Testis (tissue), 3 donors: ENCODE measurements around the gene PLXDC2. TPM values are rescaled to one million over a fixed set of nuclear protein-coding genes. Genes with fewer than 3 reads are reported as not detected.

Experiments used
- DNase-seq: peaks from one replicate; pipeline ENCODE4 v3.0.0-alpha.2; 2019
- H3K27ac ChIP-seq, 2 donors: fragments of 200-600 bp; sonication (generic); one replicate each; pipeline ENCODE4 v1.5.1; 2019
- H3K27me3 ChIP-seq: fragments of 200-600 bp; sonication (generic); one replicate; pipeline ENCODE4 v1.5.1; 2019
- H3K36me3 ChIP-seq: fragments of 200-600 bp; sonication (generic); one replicate; pipeline ENCODE4 v1.5.1; 2017; ENCODE audit warnings: low read depth; ENCODE audit errors: missing control alignments
- H3K4me1 ChIP-seq: fragments of 200-600 bp; sonication (generic); one replicate; pipeline ENCODE4 v1.5.1; 2019
- H3K4me3 ChIP-seq, 2 donors: fragments of 200-600 bp; sonication (generic); one replicate each; pipeline ENCODE4 v1.5.1; 2017 to 2019
- H3K9me3 ChIP-seq: fragments of 200-600 bp; sonication (generic); one replicate; pipeline ENCODE4 v1.5.1; 2017
- POLR2A ChIP-seq: fragments of 450-650 bp; IDR thresholded peaks from one replicate; pipeline ENCODE4 v1.6.1; 2017; ENCODE audit warnings: antibody characterized with exemption, mild to moderate bottlenecking, moderate library complexity
- WGBS, 2 donors: methylation state at CpG; one replicate each; pipeline ENCODE4 v1.1.5; 2018; 5-methylcytosine and 5-hydroxymethylcytosine counted together
- intact Hi-C: fragments of 100-400 bp; cut with DNase I; formaldehyde crosslinking; loops from one replicate; pipeline ENCODE4 v1.15.1; 2023; ENCODE audit warnings: low total_unique reads
- polyA plus RNA-seq: library from polyadenylated mRNA; stranded (reverse); fragments of 350-450 nt; fragmentation: Illumina TruSeq; extraction: RNeasy Lipid Tissue Mini Kit (QIAGEN cat#74804); gene quantifications from one replicate; pipeline ENCODE4 v1.2.3, GENCODE V29; 2014; ENCODE audit warnings: low read depth, low replicate concordance; ENCODE audit not compliant: insufficient read depth
- total RNA-seq, 2 donors: library from RNA; depleted of rRNA; stranded (reverse); fragments of >200 nt; gene quantifications; one replicate each; pipeline ENCODE4 v1.2.3, GENCODE V29; 2016
- TF ChIP-seq, protein P1 (sequence below), 3 experiments: fragments of 450-650 bp in 2 of 3; fragments of 200-600 bp in 1 of 3; sonication (generic) in 1 of 3; IDR thresholded peaks; one replicate each; pipeline ENCODE4 v1.5.1; 2016 to 2019; ENCODE audit warnings: antibody characterized with exemption in 3 of 3, mild to moderate bottlenecking in 2 of 3, moderate library complexity in 1 of 3

Gene PLXDC2
- total and polyA plus RNA-seq, 3 donors from 2014 or later: 27.5 to 81.7 (median 53.6) TPM

DNA sequence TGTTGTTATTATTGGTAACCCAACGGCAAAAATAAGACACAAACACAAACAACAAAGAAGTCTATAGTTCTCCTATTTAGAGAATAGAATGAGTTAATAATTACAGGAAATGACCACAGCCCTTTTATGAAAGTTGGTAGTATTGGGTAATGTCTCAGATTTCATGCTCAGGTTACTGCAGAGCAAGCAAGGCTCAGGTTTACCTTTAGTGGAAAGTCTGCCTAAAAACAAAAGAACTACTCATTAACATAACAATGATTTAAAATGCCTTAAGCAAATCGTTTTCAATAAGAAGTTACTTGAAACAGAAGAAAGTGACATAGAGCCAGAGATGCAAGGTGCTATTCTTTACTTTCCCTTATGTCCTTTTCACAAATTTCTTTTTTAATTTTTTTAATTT, 441.2 kb downstream of the PLXDC2 start:
- Histone ChIP-seq H3K9me3 (no peaks in the 10 kb centered on the region), H3K27me3 (no peaks in the 10 kb centered on the region), H3K4me3 (no peak overlapping the region), H3K4me1 (no peaks in the 10 kb centered on the region), H3K36me3 (no peaks in the 10 kb centered on the region), H3K27ac (no peak overlapping the region)
- intact Hi-C loops: no loop called here
- DNase-seq: no peak
- WGBS, 2 donors: 68 to 72% methylated on average over 2 of the region's 2 CpGs
- TF ChIP-seq POLR2A: no peak
- TF ChIP-seq, protein P1, sequence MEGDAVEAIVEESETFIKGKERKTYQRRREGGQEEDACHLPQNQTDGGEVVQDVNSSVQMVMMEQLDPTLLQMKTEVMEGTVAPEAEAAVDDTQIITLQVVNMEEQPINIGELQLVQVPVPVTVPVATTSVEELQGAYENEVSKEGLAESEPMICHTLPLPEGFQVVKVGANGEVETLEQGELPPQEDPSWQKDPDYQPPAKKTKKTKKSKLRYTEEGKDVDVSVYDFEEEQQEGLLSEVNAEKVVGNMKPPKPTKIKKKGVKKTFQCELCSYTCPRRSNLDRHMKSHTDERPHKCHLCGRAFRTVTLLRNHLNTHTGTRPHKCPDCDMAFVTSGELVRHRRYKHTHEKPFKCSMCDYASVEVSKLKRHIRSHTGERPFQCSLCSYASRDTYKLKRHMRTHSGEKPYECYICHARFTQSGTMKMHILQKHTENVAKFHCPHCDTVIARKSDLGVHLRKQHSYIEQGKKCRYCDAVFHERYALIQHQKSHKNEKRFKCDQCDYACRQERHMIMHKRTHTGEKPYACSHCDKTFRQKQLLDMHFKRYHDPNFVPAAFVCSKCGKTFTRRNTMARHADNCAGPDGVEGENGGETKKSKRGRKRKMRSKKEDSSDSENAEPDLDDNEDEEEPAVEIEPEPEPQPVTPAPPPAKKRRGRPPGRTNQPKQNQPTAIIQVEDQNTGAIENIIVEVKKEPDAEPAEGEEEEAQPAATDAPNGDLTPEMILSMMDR (IDR thresholded peaks at IDR 0.05): no peak

DNA sequence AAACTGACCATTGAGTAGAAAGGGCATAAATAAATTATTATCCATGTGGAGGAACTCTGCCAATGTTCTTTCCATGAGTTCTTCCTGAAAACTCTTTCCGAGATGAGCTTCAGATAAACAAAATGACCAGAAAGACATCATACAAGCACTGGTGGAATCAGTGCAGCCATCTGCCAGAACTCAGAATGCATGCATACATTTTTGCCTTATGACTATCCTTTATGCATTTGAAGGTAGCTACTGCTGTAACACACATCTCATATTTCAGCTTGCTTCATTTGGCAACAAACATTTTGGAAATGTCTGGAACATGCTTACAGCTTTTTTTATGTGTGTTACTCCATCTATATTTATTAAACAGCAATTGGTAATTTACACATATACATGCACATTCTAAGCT, 448.9 kb downstream of the PLXDC2 start:
- TF ChIP-seq, protein P1 (IDR thresholded peaks at IDR 0.05): no peak
- TF ChIP-seq POLR2A: no peak
- H3K9me3 ChIP-seq: no peaks in the 10 kb centered on the region
- intact Hi-C loops: no loop called here
- H3K27me3 ChIP-seq: no peaks in the 10 kb centered on the region
- no peaks in the 10 kb centered on the region for H3K4me1 ChIP-seq
- WGBS, 2 donors: 69 to 77% methylated on average over 1 of the region's 1 CpG
- H3K36me3 ChIP-seq: no peaks in the 10 kb centered on the region
- no peak overlapping the region for H3K27ac ChIP-seq
- DNase-seq: no peak
- no peak overlapping the region for H3K4me3 ChIP-seq

DNA sequence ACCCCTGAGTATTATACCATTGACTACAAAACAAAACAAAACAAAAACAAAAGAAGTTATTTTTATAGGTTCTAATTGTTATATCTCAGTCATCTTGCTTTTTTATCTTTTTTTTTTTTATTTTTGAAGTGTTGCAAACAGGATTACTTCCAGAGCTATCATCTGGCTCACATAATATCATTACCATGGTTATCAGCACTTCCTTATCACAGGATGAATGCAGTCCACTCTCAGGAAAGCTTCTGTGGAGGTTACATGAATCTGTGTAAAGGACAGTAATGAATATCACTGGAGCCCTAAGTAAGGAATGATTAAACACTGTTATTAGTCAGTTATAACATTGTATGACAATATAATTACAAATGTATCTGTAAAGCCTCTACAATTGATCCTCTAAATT, 451.5 kb downstream of the PLXDC2 start:
- no peak overlapping the region for H3K4me3 ChIP-seq
- DNase-seq: no peak
- no peaks in the 10 kb centered on the region for H3K27me3 ChIP-seq
- H3K27ac ChIP-seq: no peak overlapping the region
- no peaks in the 10 kb centered on the region for H3K9me3 ChIP-seq
- no peaks in the 10 kb centered on the region for H3K36me3 ChIP-seq
- H3K4me1 ChIP-seq: no peaks in the 10 kb centered on the region
- TF ChIP-seq, protein P1 (IDR thresholded peaks at IDR 0.05): no peak
- no peak for TF ChIP-seq POLR2A
- intact Hi-C loops: no loop called here

GRCh38 chr10:20271490-20271889, 455.3 kb downstream of the PLXDC2 start:
- TF ChIP-seq, protein P1 (IDR thresholded peaks at IDR 0.05): no peak
- TF ChIP-seq POLR2A: no peak
- intact Hi-C loops: no loop called here

GRCh38 chr10:20272608-20273007, 456.4 kb downstream of the PLXDC2 start:
- Histone ChIP-seq H3K27me3 (no peaks in the 10 kb centered on the region), H3K9me3 (no peaks in the 10 kb centered on the region), H3K4me3 (no peak overlapping the region), H3K4me1 (peaks cover 14% of the 10 kb centered on the region), H3K27ac (no peak overlapping the region), H3K36me3 (no peaks in the 10 kb centered on the region)
- no peak for TF ChIP-seq POLR2A
- TF ChIP-seq, protein P1 (IDR thresholded peaks at IDR 0.05): no peak
- DNase-seq: no peak
- 32 to 43% methylated on average over 2 of the region's 2 CpGs for WGBS, 2 donors
- intact Hi-C loops: no loop called here

More at GRCh38 chr10:20271490-20271889, 455.3 kb downstream of the PLXDC2 start:
- no peak overlapping the region for H3K4me3 ChIP-seq
- DNase-seq: no peak
- H3K9me3 ChIP-seq: no peaks in the 10 kb centered on the region
- no peaks in the 10 kb centered on the region for H3K27me3 ChIP-seq
- no peaks in the 10 kb centered on the region for H3K36me3 ChIP-seq
- H3K4me1 ChIP-seq: peaks cover 11% of the 10 kb centered on the region
- WGBS, 2 donors: 88 to 91% methylated on average over 2 of the region's 2 CpGs
- no peak overlapping the region for H3K27ac ChIP-seq
